Activated naive CD4-positive, alpha-beta T cell treated with anti-CD3 and anti-CD28 coated beads, Interleukin-2, amount 10 ng/mL, durations not matched to agents 7 days and 5 days (primary cell): ENCODE data around the gene RABL6.
A peak's percentile ranks its signal among the peaks of the same experiment; 100 is the strongest.
"Not testable (repeated sequence)": the region's sequence is repeated elsewhere in the genome, so short reads cannot be mapped to it uniquely, and the experiment has no call there.

Experiments
- CTCF ChIA-PET: fragments of 350-600 bp; sonication (Branson Sonifier 250); formaldehyde crosslinking; loops from one replicate; lab custom pipeline; 2021; ENCODE audit warnings: antibody characterized with exemption; lab: Charles Lee
- DNase-seq: peaks from one replicate; pipeline ENCODE4 v3.0.0-alpha.2; 2020
- H3K27ac Mint-ChIP-seq: one replicate; pipeline ENCODE4 v1.8.0; 2021; ENCODE audit warnings: mild to moderate bottlenecking, moderate library complexity, mixed read lengths
- H3K27me3 Mint-ChIP-seq: one replicate; pipeline ENCODE4 v1.8.0; 2021; ENCODE audit warnings: mild to moderate bottlenecking, mixed read lengths
- H3K36me3 Mint-ChIP-seq: one replicate; pipeline ENCODE4 v1.8.0; 2021; ENCODE audit warnings: mixed read lengths
- H3K4me1 Mint-ChIP-seq: one replicate; pipeline ENCODE4 v1.8.0; 2021; ENCODE audit warnings: mixed read lengths
- H3K4me3 Mint-ChIP-seq: one replicate; pipeline ENCODE4 v1.8.0; 2021; ENCODE audit warnings: mild to moderate bottlenecking, moderate library complexity, mixed read lengths
- H3K9me3 Mint-ChIP-seq: one replicate; pipeline ENCODE4 v1.8.0; 2021; ENCODE audit warnings: mixed read lengths

The RABL6 gene

GRCh38 chr9:136807281-136808074, at the start of gene RABL6:
Gene RABL6, plus strand, starts transcription at chr9:136807948. Its CDS starts 249 bp downstream, at chr9:136808197.
- CTCF ChIA-PET: interaction anchor here (3.6 to 6.7 kb wide), 2 partner anchors 14 to 35 kb away, joined by 15 to 29 read pairs; partner anchors contain the start of gene AJM1
- Mint-ChIP-seq H3K36me3 (peaks cover 17% of the 10 kb centered on the region), H3K27me3 (peaks cover 2% of the 10 kb centered on the region), H3K4me1 (peaks cover 52% of the 10 kb centered on the region), H3K27ac (peak within 1 kb of the TSS; percentile 85), H3K9me3 (no peaks in the 10 kb centered on the region), H3K4me3 (peak within 1 kb of the TSS; percentile 86)
- DNase-seq: peak; percentile 83

GRCh38 chr9:136759001-136759400, 48.7 kb upstream of the RABL6 start:
- Mint-ChIP-seq H3K27me3 (peaks cover 43% of the 10 kb centered on the region), H3K4me1 (no peaks in the 10 kb centered on the region), H3K9me3 (peaks cover 11% of the 10 kb centered on the region), H3K27ac (no peak overlapping the region), H3K36me3 (no peaks in the 10 kb centered on the region), H3K4me3 (no peak overlapping the region)
- DNase-seq: no peak
- CTCF ChIA-PET: interaction anchor here (0.8 kb wide), 1 partner anchor 30 kb away, joined by 3 read pairs; no protein-coding TSS in a partner anchor

- Mint-ChIP-seq H3K4me1 (no peaks in the 10 kb centered on the region), H3K27me3 (peaks cover 43% of the 10 kb centered on the region), H3K9me3 (peaks cover 11% of the 10 kb centered on the region), H3K27ac (no peak overlapping the region), H3K4me3 (no peak overlapping the region), H3K36me3 (no peaks in the 10 kb centered on the region)
- DNase-seq: no peak
- CTCF ChIA-PET: interaction anchor here (0.8 to 2.7 kb wide), 4 partner anchors 9 to 31 kb away, joined by 3 to 8 read pairs (median 4); no protein-coding TSS in a partner anchor
Observed at GRCh38 chr9:136759436-136760325, 48.1 kb upstream of the RABL6 start.

GRCh38 chr9:136760424-136760823, 47.3 kb upstream of the RABL6 start:
- Mint-ChIP-seq H3K9me3 (peaks cover 9% of the 10 kb centered on the region), H3K27ac (no peak overlapping the region), H3K27me3 (peaks cover 41% of the 10 kb centered on the region), H3K36me3 (no peaks in the 10 kb centered on the region), H3K4me1 (no peaks in the 10 kb centered on the region), H3K4me3 (no peak overlapping the region)
- CTCF ChIA-PET: interaction anchor here (1.1 to 2.7 kb wide), 5 partner anchors 9 to 274 kb away, joined by 3 to 8 read pairs (median 4); no protein-coding TSS in a partner anchor
- no peak for DNase-seq

- H3K9me3 Mint-ChIP-seq, H3K4me3 Mint-ChIP-seq, H3K27ac Mint-ChIP-seq, H3K36me3 Mint-ChIP-seq, H3K4me1 Mint-ChIP-seq: not testable (repeated sequence)
- peak; percentile 53 for DNase-seq
- peaks cover 38% of the 10 kb centered on the region for H3K27me3 Mint-ChIP-seq
- CTCF ChIA-PET: interaction anchor here (0.8 to 2.7 kb wide), 7 partner anchors 8 to 273 kb away, joined by 3 to 8 read pairs (median 4); no protein-coding TSS in a partner anchor
Observed at GRCh38 chr9:136760834-136761544, 46.8 kb upstream of the RABL6 start.

GRCh38 chr9:136761545-136761981, 46.2 kb upstream of the RABL6 start:
- DNase-seq: no peak
- no peaks in the 10 kb centered on the region for H3K9me3 Mint-ChIP-seq
- no peaks in the 10 kb centered on the region for H3K36me3 Mint-ChIP-seq
- CTCF ChIA-PET: interaction anchor here (0.8 to 2.7 kb wide), 5 partner anchors 11 to 273 kb away, joined by 3 to 8 read pairs (median 4); no protein-coding TSS in a partner anchor
- no peak overlapping the region for H3K27ac Mint-ChIP-seq
- H3K4me1 Mint-ChIP-seq: peaks cover 3% of the 10 kb centered on the region
- no peak overlapping the region for H3K4me3 Mint-ChIP-seq
- H3K27me3 Mint-ChIP-seq: peaks cover 38% of the 10 kb centered on the region

GRCh38 chr9:136762221-136762691, 45.5 kb upstream of the RABL6 start:
- Mint-ChIP-seq H3K27ac (no peak overlapping the region), H3K27me3 (peaks cover 43% of the 10 kb centered on the region), H3K36me3 (no peaks in the 10 kb centered on the region), H3K9me3 (no peaks in the 10 kb centered on the region), H3K4me1 (peaks cover 9% of the 10 kb centered on the region), H3K4me3 (no peak overlapping the region)
- no peak for DNase-seq
- CTCF ChIA-PET: interaction anchor here (1.6 to 2.7 kb wide), 2 partner anchors 12 to 33 kb away, joined by 5 to 8 read pairs; no protein-coding TSS in a partner anchor

GRCh38 chr9:136762915-136763648, 44.7 kb upstream of the RABL6 start:
- H3K4me1 Mint-ChIP-seq: peaks cover 9% of the 10 kb centered on the region
- DNase-seq: peak; percentile 60
- CTCF ChIA-PET: interaction anchor here (2.1 kb wide), 1 partner anchor 15 kb away, joined by 7 read pairs; no protein-coding TSS in a partner anchor
- no peak overlapping the region for H3K4me3 Mint-ChIP-seq
- no peaks in the 10 kb centered on the region for H3K9me3 Mint-ChIP-seq
- no peak overlapping the region for H3K27ac Mint-ChIP-seq
- H3K36me3 Mint-ChIP-seq: no peaks in the 10 kb centered on the region
- peaks cover 51% of the 10 kb centered on the region for H3K27me3 Mint-ChIP-seq

GRCh38 chr9:136763649-136764035, 44.1 kb upstream of the RABL6 start:
- Mint-ChIP-seq H3K27ac (no peak overlapping the region), H3K36me3 (no peaks in the 10 kb centered on the region), H3K4me3 (no peak overlapping the region), H3K4me1 (peaks cover 9% of the 10 kb centered on the region), H3K27me3 (peaks cover 57% of the 10 kb centered on the region), H3K9me3 (no peaks in the 10 kb centered on the region)
- DNase-seq: no peak
- CTCF ChIA-PET: interaction anchor here (1.0 to 2.1 kb wide), 2 partner anchors 15 to 24 kb away, joined by 3 to 7 read pairs; no protein-coding TSS in a partner anchor

- Mint-ChIP-seq H3K9me3 (no peaks in the 10 kb centered on the region), H3K27ac (no peak within 1 kb of the TSS), H3K36me3 (no peaks in the 10 kb centered on the region), H3K4me1 (peaks cover 9% of the 10 kb centered on the region), H3K27me3 (peaks cover 60% of the 10 kb centered on the region), H3K4me3 (no peak within 1 kb of the TSS)
- DNase-seq: no peak
- CTCF ChIA-PET: interaction anchor here (1.0 to 2.1 kb wide), 2 partner anchors 14 to 24 kb away, joined by 3 to 7 read pairs; no protein-coding TSS in a partner anchor
Observed at GRCh38 chr9:136764301-136764891, 43.4 kb upstream of the RABL6 start, which contains the start of gene LCN15. Gene LCN15, minus strand, starts transcription at chr9:136764518. Its CDS starts 30 bp downstream, at chr9:136764488.

GRCh38 chr9:136765041-136765440, 42.7 kb upstream of the RABL6 start:
- no peak overlapping the region for H3K4me3 Mint-ChIP-seq
- peaks cover 9% of the 10 kb centered on the region for H3K4me1 Mint-ChIP-seq
- no peak for DNase-seq
- no peak overlapping the region for H3K27ac Mint-ChIP-seq
- CTCF ChIA-PET: interaction anchor here (2.1 kb wide), 1 partner anchor 13 kb away, joined by 7 read pairs; no protein-coding TSS in a partner anchor
- H3K27me3 Mint-ChIP-seq: peaks cover 59% of the 10 kb centered on the region
- H3K9me3 Mint-ChIP-seq: no peaks in the 10 kb centered on the region
- no peaks in the 10 kb centered on the region for H3K36me3 Mint-ChIP-seq

GRCh38 chr9:136765745-136766409, 41.9 kb upstream of the RABL6 start:
- H3K9me3 Mint-ChIP-seq, H3K4me3 Mint-ChIP-seq, H3K27ac Mint-ChIP-seq, DNase-seq, H3K4me1 Mint-ChIP-seq, H3K36me3 Mint-ChIP-seq: not testable (repeated sequence)
- peaks cover 61% of the 10 kb centered on the region for H3K27me3 Mint-ChIP-seq
- CTCF ChIA-PET: interaction anchor here (0.9 to 1.6 kb wide), 5 partner anchors 12 to 330 kb away, joined by 3 to 8 read pairs (median 4); no protein-coding TSS in a partner anchor
